GM21528 (cell line): ENCODE measurements around the gene ECSCR.
"Not testable (repeated sequence)": the region's sequence is repeated elsewhere in the genome, so short reads cannot be mapped to it uniquely, and the experiment has no call there.

Source experiments
- ATAC-seq: cut with Tn5 transposase; IDR thresholded peaks from one replicate; pipeline ENCODE4 v1.9.1; 2021; ENCODE audit warnings: mild to moderate bottlenecking, moderate library complexity; ENCODE audit not compliant: unreplicated experiment, low FRiP score

Gene ECSCR, protein sequence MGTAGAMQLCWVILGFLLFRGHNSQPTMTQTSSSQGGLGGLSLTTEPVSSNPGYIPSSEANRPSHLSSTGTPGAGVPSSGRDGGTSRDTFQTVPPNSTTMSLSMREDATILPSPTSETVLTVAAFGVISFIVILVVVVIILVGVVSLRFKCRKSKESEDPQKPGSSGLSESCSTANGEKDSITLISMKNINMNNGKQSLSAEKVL

DNA sequence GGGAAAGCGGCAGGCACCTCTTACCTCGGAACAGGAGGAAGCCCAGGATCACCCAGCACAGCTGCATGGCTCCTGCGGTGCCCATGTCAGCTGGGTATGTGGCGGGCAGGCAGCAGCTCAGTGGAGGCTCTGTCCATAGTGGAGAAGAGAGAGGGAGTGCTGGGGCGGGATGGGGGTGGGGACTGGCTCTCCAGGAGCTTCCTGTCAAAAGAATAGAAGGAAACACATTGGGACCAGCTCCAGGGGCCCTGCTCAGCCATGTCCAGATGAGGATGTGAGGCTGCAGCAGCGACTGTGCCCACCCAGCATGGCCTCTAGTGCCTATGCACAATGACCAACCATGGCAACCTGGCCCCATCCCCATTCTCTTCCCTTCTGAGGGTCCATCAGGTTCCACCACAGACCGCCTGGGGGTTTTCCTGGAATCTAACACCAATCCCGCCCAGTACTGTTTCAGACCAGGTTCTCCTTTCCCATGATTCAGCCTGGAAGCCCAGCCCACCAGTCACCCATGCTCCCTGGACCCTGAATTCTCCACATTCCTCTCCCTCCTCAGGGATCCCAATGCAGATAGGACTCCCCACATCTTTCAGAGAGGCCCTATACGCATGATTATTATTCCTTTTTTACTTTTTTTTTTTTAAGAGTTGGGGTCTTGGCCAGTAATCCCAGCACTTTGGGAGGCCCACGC is at the start of gene ECSCR:
Gene ECSCR (minus strand): TSS at position 158 of the 691 bp plus-strand sequence. CDS start 73 bp downstream, at position 85.
- ATAC-seq: no peak

DNA sequence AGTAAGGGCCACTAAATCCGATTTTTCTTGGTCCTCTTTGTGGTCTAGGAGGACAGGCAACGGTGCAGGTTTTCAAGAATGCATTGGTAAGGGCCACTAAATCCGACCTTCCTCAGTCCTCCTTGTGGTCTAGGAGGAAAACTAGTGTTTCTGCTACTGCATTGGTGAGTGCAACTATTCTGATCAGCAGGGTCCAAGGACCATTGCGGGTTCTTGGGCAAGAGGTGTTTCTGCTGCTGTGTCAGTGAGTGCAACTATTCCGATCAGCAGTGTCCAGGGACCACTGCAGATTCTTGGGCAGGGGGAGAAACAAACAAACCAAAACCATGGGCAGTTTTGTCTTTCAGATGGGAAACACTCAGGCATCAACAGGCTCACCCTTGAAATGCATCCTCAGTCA is 42.2 kb upstream of the ECSCR start:
- not testable (repeated sequence) for ATAC-seq

DNA sequence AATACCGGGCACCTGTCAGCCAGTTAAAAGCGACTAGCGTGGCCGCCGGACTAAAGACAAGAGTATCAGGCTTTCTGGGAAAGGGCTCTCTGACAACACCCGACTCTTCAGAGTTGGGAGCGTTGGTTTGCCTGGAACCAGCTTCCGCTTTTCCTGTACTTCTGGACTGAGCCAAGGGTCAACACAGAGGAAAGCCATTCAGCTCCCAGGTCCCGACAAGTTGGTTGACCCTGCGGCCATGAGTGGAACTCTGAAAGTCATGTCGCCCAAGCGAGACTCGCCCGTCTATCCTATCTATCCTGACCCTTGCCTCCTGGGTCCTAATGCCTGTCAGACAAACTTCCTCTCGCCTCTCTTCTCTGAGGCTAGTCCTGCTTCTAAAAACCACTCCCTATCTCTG is 41.3 kb upstream of the ECSCR start:
- not testable (repeated sequence) for ATAC-seq

DNA sequence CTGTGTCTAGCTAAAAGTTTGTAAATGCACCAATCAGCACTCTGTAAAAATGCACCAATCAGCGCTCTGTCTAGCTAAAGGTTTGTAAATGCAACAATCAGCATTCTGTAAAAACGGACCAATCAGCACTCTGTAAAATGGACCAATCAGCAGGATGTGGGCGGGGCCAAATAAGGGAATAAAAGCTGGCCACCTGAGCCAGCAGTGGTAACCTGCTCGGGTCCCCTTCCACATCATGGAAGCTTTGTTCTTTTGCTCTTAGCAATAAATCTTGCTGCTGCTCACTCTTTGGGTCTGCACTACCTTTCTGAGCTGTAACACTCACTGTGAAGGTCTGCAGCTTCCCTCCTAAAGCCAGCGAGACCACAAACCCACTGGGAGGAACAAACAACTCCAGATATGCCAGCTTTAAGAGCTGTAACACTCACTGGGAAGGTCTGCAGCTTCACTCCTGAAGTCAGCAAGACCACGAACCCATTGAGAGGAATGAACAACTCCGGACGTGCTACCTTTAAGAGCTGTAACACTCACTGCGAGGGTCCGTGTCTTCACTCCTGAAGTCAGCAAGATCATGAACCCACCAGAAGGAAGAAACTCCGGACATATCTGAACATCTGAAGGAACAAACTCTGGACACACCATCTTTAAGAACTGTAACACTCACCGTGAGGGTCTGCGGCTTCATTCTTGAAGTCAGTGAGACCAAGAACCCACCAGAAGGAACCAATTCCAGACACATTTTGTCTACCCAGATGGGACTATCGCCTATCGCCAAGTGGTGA is 40.7 kb upstream of the ECSCR start:
- ATAC-seq: not testable (repeated sequence)

DNA sequence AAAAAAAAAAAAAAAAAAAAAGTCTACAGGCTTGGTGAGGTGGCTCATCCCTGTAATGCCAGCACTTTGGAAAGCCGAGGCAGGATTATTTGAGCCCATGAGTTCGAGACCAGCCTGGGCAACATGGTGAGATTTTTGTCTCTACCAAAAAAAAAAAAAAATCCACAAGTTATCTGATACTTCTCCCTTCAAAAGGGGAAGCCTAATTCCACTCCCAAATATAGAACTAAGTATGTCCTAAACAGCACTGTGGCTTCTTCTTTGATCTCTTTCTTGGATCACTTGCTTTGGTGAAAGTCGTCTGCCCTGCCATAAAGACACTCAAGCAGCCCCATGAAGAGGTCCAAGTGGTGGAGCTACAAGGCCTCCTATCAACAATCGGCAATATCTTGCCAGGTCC is 38.8 kb upstream of the ECSCR start:
- ATAC-seq: no peak

DNA sequence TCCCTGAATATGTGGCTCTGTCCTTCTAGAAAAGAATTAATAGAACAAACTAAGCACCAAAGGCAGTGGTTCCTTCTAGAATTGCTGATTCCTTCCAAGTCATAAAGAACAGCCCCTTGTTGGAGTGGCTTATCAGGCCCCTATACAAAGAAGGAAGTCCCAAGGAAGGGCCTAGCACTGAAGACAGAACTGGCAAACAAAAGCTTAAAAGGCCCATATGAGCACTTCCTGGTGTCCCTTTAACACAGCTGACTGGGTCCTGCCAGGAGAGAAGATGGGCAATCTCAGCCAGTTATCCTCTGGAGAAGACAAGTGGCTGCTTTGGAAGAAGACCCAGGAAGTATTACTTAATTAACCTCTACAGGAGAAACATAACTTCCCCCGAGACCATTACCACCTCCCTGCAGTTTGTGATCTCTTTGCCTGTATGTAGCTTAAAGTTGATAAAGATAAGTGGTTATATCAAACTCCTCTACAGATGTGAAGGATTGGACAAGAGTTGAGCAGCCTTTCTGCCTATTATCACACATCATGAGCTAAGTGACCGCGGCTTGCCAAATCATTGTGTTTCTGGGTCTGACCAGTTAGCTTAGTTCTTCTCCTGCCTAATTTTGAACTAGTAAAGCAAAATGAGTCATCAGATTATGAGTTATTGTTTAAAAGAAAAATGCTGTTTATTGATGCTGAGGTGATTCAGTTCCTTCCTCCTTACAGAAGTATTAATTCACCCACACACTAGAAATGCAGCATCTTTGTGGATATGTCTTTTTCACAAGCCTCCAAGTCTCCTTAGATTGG is 33.3 kb upstream of the ECSCR start:
- ATAC-seq: no peak

DNA sequence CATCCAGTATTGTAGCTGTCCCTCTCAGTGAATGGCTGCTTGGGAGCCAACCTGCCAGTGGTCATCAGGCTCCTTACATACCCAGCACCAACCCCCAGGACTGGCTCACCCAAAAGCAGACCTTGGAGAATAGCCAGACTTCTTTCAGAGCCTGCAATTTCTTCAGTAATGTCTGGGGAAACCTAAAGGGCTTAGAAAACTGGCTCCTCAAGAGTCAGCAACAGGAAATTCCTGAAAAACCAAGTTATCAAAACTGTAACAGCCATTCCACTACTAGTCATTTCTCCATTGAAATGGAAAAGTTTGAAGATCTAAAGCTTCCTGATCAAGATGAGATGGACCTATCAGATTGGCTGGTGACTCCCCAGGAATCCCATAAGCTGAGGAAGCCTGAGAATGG is 32.3 kb upstream of the ECSCR start:
- no peak for ATAC-seq

DNA sequence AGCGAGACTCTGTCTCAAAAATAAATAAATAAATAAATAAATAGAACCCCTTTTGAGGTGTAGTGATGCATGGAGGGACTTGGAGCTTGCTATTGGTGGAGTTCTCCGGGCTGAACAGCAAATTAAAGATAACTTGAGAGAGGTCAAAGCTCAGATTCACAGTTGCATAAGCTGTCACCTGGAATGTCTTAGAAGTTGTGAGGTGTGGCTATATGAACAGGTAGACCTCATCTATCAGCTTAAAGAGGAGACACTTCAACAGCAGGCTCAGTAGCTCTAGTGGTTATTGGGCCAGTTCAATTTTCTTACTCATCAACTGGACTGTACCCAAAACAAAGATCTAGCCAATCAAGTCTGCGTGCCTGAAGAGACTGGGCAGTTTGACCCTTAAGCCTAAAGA is 31.7 kb upstream of the ECSCR start:
- no peak for ATAC-seq

DNA sequence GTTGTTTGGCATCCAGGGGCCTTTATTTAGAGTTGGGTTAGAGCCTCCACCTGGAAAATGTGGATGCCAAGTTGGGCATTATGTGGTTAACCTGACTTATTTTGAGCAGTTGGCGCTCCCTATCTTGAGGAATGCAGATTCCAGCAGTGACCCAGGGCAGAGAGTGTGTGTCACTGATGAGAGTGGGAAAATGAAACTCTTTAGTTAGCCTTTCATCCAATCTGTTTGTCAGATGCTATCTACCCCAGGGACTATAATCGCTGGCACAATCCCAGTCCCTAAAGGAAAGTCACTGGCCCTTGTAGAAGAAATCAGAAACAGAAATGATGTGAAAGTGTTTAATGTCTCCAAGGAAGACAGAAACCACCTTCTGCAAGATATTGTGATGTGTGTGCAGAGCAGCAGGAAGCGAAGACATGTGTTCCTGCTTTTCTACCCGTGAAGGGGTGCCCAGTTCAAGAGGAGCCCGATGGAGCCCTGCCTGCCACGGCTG is 30.2 kb upstream of the ECSCR start:
- no peak for ATAC-seq

DNA sequence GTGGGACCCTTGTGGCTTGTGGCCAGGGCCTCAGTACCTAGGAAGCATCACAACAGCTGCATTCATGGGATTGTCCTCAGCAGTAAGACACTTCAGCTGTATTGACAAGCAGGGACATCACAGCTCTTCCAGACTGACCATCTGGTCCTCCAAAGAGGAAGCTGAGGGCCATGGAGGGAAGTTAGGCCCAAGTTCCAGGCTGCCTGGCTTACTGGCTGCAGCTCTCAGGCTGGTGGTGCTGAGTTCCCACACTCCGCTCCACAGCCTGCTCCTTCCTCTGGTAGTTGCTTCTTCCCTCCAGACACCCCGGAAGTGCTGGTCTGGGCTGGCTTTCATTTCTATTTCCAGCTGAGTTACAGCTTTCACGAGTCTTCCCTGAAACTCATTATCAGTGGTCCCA is 25.7 kb upstream of the ECSCR start:
- no peak for ATAC-seq

DNA sequence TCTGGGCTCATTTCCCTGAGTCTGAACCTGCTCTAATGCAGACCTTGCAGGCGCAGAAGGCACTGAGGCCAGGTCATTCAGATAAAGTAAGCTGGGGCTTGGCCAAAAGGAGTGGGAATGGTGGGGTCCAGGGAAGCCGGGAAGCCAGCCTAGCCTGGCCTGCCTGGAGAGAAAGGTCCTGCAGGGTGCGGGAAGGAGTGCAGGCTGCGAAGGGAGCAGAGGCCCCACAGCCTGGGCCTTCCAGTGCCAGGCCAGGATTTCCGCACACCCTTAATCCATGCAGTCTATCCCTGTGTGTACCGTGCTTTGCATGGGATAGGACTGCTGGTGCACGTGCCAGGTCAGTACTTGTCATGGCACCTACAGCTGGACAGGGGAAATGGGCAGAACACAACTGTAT is 23.7 kb upstream of the ECSCR start:
- ATAC-seq: no peak

DNA sequence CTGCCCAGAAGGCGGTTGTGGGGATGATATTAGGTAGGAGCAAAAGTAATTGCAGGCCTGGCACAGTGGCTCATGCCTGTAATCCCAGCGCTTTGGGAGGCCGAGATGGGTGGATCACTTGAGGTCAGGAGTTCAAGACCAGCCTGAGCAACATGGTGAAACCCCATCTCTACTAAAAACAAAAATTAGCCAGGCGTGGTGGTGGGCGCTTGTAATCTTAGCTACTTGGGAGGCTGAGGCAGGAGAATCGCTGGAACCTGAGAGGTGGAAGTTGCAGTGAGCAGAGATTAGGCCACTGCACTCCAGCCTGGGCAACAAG is 20.3 kb upstream of the ECSCR start:
- not testable (repeated sequence) for ATAC-seq

DNA sequence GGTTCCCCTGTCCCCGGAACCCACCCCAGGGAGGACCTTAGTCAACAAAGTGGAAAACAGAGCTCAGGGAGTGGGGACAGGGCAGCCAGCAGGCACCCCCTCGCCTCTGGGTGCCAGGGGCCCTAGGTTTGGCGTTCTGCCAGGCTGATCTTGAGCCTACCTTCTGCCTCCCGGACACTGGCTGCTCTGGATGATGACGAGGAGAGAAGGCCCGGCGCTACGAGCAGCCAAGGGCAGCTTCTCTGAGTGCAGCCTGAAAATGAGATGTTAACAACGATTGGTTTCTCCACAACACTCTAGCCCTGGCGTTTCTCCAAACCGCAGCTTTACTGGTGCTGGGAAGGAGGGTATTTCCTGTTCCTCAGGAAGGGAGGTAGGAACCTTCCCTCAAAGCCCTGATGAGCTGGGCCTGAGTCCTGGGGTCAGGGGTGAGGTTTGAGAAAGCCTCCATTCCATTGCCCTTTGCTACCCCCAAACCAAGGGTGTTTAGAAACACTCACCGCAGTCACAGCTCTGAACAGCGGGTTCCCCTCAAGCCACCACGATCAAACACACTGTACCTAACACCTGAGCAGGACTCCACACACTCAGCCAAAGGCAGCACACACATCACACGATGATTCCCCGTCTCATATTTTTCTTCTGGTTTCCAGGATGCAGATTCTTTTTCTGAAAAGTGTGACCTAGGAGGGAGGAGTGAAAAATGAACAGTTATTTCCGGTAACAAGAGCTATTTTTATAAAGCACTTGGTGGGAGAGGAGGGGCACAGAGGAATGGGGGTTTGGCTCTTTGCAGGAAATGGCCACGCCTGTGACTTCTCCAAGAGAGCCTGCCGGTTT is 19.7 kb upstream of the ECSCR start, which contains the start of gene STING1:
Gene STING1 (minus strand): TSS at position 709 of the 840 bp plus-strand sequence. CDS start 1,054 bp downstream, outside the sequence.
- ATAC-seq: no peak

DNA sequence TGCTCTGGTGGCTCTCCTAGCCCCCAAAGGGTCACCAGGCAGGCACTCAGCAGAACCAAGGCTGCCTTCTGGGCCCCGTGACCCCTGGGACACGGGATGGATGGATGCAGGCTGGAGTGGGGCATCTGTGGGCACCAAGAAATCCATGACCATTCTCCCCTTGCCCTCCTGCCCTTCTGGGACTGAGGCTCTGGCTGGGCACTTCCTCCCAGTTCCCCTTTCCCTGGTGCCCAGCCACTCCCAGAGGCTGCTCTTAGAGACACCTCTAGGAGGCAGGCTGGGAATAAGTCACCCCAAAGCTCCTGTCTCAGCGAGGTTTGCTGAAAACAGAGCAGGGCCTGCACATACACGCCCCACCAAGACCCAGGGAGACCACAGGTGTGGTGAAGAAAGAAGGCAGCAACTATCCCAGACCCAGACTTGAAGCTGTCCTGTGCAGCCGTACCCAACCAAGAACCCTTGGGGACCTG is 19.1 kb upstream of the ECSCR start:
- no peak for ATAC-seq

DNA sequence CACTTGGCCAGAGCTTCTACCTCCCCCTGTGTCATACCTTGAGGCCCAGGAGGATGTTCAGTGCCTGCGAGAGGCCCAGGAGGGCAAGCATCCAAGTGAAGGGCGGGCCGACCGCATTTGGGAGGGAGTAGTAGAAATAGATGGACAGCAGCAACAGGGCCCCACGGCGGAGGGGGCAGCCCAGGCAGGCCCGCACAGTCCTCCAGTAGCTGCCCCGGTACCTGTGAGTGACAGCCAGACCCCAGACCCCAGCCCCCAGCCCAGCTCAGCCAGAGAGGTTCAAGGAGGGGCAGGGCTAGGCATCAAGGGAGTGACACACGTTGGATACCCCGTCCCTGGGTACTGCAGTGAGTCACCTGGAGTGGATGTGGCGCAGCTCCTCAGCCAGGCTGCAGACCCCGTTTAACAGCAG is 18.6 kb upstream of the ECSCR start:
- ATAC-seq: no peak

DNA sequence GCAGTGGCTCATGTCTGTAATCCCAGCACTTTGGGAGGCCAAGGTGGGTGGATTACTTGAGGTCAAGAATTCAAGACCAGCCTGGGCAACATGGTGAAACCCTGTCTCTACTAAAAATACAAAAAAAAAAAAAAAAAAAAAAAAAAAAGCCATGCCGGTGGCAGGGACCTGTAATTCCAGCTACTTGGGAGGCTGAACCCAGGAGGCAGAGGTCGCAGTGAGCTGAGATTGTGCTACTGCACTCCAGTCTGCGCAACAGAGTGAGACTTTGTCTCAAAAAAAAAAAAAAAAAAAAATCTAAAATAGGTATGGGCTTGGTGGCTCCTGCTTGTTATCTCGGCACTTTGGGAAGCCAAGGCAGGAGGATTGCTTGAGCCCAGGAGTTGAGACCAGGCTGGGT is 17.2 kb upstream of the ECSCR start:
- not testable (repeated sequence) for ATAC-seq

DNA sequence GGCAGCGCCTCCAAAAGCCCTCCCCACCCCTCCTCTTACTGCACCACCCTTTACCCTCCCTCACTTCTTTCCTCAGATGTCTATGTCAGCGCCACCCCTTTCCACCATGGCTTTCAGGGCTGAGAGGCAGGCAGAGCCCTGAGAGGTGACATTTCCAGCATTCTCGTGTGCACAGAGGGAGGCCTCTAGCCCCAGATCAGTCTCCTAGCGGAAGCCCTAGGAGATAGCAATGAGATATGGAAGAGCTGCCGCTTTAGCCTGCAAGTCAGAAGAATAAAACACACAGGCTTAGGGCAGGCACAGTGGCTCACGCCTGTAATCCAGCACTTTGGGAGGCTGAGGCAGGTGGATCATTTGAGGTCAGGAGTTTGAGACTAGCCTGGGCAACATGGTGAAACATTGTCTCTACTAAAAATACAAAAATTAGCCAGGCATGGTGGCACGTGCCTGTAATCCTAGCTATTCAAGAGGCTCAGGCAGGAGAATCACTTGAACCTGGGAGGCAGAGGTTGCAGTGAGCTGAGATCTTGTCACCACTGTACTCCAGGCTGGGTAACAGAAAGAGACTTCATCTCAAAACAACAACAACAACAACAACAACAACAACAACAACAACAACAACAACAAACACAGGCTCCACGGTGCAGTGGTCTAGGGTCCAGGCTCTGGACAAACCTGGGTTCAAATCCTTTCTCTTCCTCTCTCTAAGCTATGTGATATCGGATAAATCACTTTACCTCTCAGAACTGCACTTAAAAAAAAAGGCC is 16.3 kb upstream of the ECSCR start:
- not testable (repeated sequence) for ATAC-seq

DNA sequence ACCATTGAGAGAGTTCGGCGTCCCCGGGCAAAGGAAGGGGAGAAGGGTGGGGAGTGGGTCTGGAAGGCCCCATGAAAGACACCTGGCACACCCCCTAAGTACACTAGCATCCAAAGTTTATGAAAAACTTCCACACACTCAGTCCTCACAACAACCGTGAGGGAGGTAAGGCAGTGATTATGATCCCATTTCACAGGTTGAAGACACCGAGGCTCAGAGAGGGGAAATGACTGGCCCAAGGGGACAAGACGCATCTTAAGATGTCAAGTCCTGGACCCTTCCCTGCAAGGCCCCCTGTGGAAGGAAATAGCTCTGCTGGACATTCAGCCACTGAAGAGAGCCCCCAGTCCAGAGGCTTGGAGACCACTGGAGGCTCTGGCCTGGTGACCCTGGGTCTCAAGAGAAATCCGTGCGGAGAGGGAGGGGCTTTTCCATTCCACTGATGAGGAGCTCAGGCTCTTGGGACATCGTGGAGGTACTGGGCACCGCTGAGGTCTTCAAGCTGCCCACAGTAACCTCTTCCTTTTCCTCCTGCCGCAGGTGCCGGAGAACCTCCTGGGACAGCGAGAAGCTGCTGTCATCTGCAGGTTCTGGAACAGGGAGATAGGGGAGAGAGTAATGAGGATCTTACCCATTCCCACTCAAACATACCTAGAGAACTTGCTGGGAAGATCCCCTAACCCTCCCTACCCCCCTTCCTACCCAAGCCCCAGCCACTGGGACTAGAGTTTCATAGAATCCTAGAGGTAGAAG is 13.5 kb upstream of the ECSCR start:
- no peak for ATAC-seq
